ENCODE measurements around the gene ITGA5.

The ITGA5 gene

DNA sequence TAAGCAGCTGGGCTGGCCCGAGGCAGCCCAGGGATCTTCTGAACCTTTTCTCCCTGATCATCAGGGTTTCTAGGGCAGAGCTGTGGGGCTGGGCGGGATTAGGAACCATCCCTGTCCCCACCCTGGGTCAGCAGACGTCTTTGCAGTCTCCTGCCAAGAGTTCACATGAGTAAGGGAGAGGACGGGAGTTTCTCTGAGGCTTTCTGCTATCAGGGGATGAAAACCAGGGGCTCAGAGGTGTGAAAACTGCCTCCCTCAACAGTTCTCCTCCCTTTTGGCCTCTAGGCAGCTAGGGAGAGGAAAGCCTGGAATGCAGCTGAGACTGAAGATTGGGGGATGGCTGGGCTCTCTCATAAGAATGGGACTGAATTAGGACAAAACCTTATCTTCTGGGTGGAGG, 42.5 kb downstream of the ITGA5 start:
- H3K27ac ChIP-seq = no peak overlapping the region
- TF ChIP-seq ZFX (IDR thresholded peaks at IDR 0.05; ENCODE audit: borderline replicate concordance) (no peak), CTCF (IDR thresholded peaks at IDR 0.05) (no peak)

DNA sequence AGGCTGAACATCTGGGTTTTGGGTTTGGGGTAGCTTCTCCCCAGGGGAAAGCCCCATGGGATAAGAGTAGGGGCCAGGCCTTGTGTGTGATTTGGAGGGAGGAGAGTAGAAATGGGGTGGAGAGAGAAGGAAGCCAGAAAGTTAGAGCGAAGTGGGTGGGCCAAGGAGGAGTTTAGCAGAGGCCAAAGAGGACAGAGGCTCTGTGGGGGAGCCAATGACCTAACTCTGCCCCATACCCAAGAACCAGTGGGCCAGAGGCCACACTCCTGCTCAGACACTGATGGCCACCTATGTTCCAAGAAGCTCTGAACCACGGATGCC, 43.8 kb downstream of the ITGA5 start:
- TF ChIP-seq CTCF (IDR thresholded peaks at IDR 0.05) (no peak), ZFX (IDR thresholded peaks at IDR 0.05; ENCODE audit: borderline replicate concordance) (no peak)

GRCh38 chr12:54374562-54375258, 44.4 kb downstream of the ITGA5 start:
- H3K27ac ChIP-seq = no peak overlapping the region

More for the DNA sequence above, 43.8 kb downstream of the ITGA5 start:
- H3K27ac ChIP-seq = no peak overlapping the region

DNA sequence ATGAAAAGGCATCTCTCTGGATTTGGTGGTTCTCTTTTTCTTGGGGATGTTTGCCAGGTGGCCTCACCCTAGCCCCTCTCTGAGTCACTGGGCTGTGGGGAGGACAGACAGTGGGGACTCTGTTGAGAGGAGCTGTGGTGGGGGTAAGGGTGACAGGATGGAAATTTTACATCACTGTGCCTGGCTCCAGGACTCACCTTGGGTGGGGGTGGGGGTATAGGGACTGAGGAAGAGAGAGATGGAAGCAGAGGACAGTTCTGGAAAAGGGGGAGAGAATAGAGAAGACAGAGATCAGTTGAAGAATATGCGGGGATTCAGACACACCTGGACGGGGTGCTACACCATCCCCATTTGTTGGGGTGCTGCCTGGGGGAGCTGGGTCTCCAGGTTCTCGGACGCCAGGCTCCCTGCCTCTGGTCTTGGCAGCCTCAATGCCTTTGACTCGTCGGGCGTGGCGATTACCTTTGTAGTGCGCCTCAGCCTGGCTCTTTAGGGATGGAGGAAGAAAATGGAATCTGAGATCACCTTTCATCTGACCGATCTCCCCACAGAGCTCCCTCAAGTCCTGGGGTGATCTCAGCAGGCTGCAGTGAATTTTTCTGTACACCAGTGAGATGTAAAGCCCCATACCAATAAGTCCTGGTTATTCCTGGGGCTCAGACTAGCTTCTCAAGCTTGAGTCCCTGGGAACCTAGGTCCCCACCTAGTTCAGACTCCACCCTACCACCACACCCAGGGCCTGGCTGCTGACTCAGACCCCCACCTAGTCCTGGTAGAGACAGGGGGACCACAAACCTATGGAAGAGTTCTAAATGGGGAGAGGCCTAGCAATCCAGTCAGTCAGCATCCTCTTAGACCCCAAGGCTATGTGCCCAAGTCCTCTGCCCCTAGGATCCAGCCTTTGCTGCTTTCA, 45.2 kb downstream of the ITGA5 start:
- no peak overlapping the region for H3K27ac ChIP-seq
- no peak for TF ChIP-seq CTCF (IDR thresholded peaks at IDR 0.05)
- no peak for TF ChIP-seq ZFX (IDR thresholded peaks at IDR 0.05; ENCODE audit: borderline replicate concordance)

More at GRCh38 chr12:54374562-54375258, 44.4 kb downstream of the ITGA5 start:
- TF ChIP-seq CTCF (IDR thresholded peaks at IDR 0.05) = no peak
- TF ChIP-seq ZFX (IDR thresholded peaks at IDR 0.05; ENCODE audit: borderline replicate concordance) = no peak

GRCh38 chr12:54372113-54372806, 46.8 kb downstream of the ITGA5 start:
- no peak for TF ChIP-seq ZFX (IDR thresholded peaks at IDR 0.05; ENCODE audit: borderline replicate concordance)

DNA sequence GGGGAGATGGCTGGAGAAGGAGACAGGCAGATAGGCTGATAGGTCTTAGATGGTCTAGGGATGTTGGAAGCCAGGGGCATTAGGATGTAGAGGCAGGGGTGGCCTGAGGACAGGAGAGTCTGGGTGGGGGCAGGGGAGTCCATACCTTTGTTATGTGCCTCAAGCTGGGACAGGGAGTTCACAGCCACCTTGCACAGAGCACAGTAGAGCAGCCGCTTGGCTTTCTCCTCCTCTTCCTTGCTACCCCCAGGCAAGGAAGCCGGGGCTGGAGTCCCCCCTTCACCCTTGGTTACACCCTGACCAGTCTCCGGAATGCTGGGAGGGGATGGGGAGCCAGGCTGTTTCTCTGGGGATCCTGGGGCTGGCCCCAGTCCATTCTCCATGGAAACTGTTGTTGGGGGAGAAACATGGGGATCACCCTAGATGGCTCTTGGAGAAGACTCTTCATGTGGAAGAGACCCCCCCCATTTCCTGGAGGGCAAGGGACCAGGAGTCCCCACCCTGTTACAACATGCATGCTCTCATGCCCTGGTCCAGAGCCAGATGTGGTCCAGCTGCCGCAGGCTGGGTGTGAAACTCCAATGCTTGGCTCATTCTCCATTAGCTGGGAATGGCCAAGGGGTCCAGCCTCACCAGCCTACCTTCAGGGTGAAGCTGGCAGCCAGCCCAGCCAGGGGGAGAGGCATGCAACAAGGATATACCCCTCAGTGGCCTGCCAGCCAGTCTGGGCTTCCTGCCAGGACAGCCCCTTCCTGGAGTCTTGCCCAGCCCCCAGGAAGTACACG, 47.5 kb downstream of the ITGA5 start:
- TF ChIP-seq CTCF (IDR thresholded peaks at IDR 0.05) = no peak
- TF ChIP-seq ZFX (IDR thresholded peaks at IDR 0.05; ENCODE audit: borderline replicate concordance) = no peak
- H3K27ac ChIP-seq = no peak overlapping the region

More at GRCh38 chr12:54372113-54372806, 46.8 kb downstream of the ITGA5 start:
- H3K27ac ChIP-seq = no peak overlapping the region

DNA sequence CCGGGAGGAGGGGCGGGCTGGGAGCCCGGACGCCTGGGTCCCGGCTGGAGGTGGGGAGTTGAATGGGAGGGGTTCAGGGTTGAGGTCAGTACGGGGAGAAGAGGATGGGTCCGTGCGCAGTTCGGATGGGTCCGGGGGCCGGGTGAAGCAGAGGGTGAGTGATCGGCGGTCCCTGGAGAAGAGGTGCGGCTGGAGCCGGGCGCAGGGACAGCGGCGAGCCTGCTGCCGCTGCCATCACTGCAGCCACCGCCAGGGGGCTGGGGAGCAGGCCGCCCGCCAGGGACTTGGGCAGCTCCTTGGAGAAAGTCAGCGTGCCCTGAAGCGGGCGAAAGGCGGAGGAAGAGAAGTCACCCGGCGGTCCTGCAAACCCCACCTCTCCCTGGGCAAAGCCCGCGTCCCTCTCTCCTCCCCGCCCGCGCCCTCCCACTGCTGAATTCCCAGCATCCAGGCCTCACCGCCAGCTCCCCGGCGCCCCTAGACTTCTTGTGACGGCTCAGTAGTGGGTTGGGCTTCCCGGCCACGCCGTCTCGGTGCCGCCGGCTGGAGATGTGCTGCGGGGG, 48.8 kb downstream of the ITGA5 start:
- H3K27ac ChIP-seq = peak overlapping the region; percentile 77
- TF ChIP-seq ZFX (IDR thresholded peaks at IDR 0.05; ENCODE audit: borderline replicate concordance) (no peak), CTCF (IDR thresholded peaks at IDR 0.05) (peak; percentile 98)
